HepG2 (cell line): Measurements from ENCODE around the gene ANO9. TPM values are rescaled to one million over a fixed set of nuclear protein-coding genes. Genes with fewer than 3 reads are reported as not detected.
A peak's percentile ranks its signal among the peaks of the same experiment; 100 is the strongest.

ENCODE experiments used
- ATAC-seq: fragments of 200-7000 bp; cut with Tn5 transposase; 3 replicates; pipeline ENCODE4 v1.9.1; 2020; ENCODE audit warnings: mild to moderate bottlenecking, moderate library complexity
- BruUV-seq: library from RNA; stranded (reverse); fragments of 400-500 nt; replicated peaks from 2 replicates; lab custom pipeline; 2021; lab: Mats Ljungman, UMichigan
- CTCF ChIA-PET: fragments of 300-600 bp; formaldehyde crosslinking; extraction: SDS; loops from one replicate; lab custom pipeline; 2021; ENCODE audit warnings: low total read pairs, inconsistent platforms, low intra/inter-chr PET ratio; lab: Yijun Ruan, JAX
- POLR2A ChIA-PET: fragments of 350-600 bp; sonication (Branson Sonifier 250); formaldehyde crosslinking; loops from one replicate; lab custom pipeline; 2020; ENCODE audit warnings: antibody characterized with exemption, inconsistent platforms; lab: Yijun Ruan, JAX
- DNase-seq: peaks from one replicate; pipeline ENCODE4 v3.0.0-alpha.2; 2015; ENCODE audit warnings: low spot score
- FAIRE-seq: peaks from 3 replicates; lab custom pipeline; 2011; peaks lifted over from hg19 to GRCh38; lab: Jason Lieb, UNC
- H2AFZ ChIP-seq: one replicate; pipeline ENCODE4 v1.6.1; 2011; ENCODE audit warnings: low read length, inconsistent platforms
- H3K27ac ChIP-seq: fragments of 300-600 bp; 3 replicates; pipeline ENCODE4 v1.8.0; 2011; ENCODE audit warnings: mixed run types, mild to moderate bottlenecking, mixed read lengths, low read length, inconsistent platforms; ENCODE audit not compliant: insufficient read depth; ENCODE audit errors: extremely low read length
- H3K27me3 ChIP-seq, 2 experiments: fragments of 200-600 bp in 1 of 2; 2 replicates in 1 of 2; 3 replicates in 1 of 2; pipeline versions ENCODE4 v1.6.0 to v1.8.0; 2011; ENCODE audit warnings: low read length in 2 of 2, mild to moderate bottlenecking in 2 of 2, moderate library complexity in 2 of 2, inconsistent platforms in 1 of 2; ENCODE audit not compliant: insufficient read depth in 2 of 2, control insufficient read depth in 1 of 2
- H3K36me3 ChIP-seq, 2 experiments: fragments of 200-600 bp in 1 of 2; replicated peaks in 1 of 2; 2 replicates in 1 of 2; 3 replicates in 1 of 2; pipeline versions ENCODE4 v1.5.1 to v1.8.0; 2011; ENCODE audit warnings: low read length in 2 of 2, inconsistent platforms in 1 of 2; ENCODE audit not compliant: insufficient read depth in 2 of 2, control insufficient read depth in 1 of 2
- H3K4me1 ChIP-seq: 2 replicates; pipeline ENCODE4 v1.5.1; 2012; ENCODE audit warnings: low read length, inconsistent platforms; ENCODE audit not compliant: insufficient read depth
- H3K4me2 ChIP-seq: 2 replicates; pipeline ENCODE4 v1.6.0; 2011; ENCODE audit warnings: low read depth, low read length, inconsistent platforms
- H3K4me3 ChIP-seq, 3 experiments: fragments of 200-600 bp in 1 of 3; sonication (generic), shearing (Covaris generic) in 1 of 3; replicated peaks in 1 of 3; 2 replicates each; pipeline ENCODE4 v1.5.1; 2011 to 2016; ENCODE audit warnings: low read length in 3 of 3, inconsistent platforms in 2 of 3, low read depth in 2 of 3, mild to moderate bottlenecking in 2 of 3, control low read depth in 1 of 3, mixed read lengths in 1 of 3; ENCODE audit not compliant: insufficient read depth in 1 of 3
- H3K79me2 ChIP-seq: one replicate; pipeline ENCODE4 v1.6.1; 2011; ENCODE audit warnings: low read length, inconsistent platforms; ENCODE audit not compliant: insufficient read depth
- H3K9ac ChIP-seq: 2 replicates; pipeline ENCODE4 v1.6.0; 2011; ENCODE audit warnings: mild to moderate bottlenecking, low read depth, low read length, inconsistent platforms; ENCODE audit not compliant: insufficient read depth
- H3K9me3 ChIP-seq: 2 replicates; pipeline ENCODE4 v1.5.1; 2012; ENCODE audit warnings: mild to moderate bottlenecking, low read length
- H4K20me1 ChIP-seq: 2 replicates; pipeline ENCODE4 v1.6.0; 2011; ENCODE audit warnings: inconsistent platforms, mild to moderate bottlenecking, low read length, moderate library complexity; ENCODE audit not compliant: insufficient read depth
- ARNTL ChIP-seq: sonication (generic); formaldehyde crosslinking; IDR thresholded peaks from 2 replicates; pipeline ENCODE4 v1.4.0; 2020; ENCODE audit warnings: mild to moderate bottlenecking, missing genetic modification reagents
- BORCS8-MEF2B ChIP-seq: sonication (generic); formaldehyde crosslinking; IDR thresholded peaks from 2 replicates; pipeline ENCODE4 v1.8.0; 2022; ENCODE audit warnings: mild to moderate bottlenecking, missing genetic modification reagents
- ELF1 ChIP-seq: sonication (generic); formaldehyde crosslinking; IDR thresholded peaks from 2 replicates; pipeline ENCODE4 v1.4.0; 2020; ENCODE audit warnings: missing genetic modification reagents
- JARID2 ChIP-seq: sonication (generic); formaldehyde crosslinking; IDR thresholded peaks from 2 replicates; pipeline ENCODE4 v1.8.1; 2023; ENCODE audit warnings: missing genetic modification reagents, inconsistent platforms; ENCODE audit not compliant: insufficient replicate concordance
- RBFOX2 ChIP-seq: fragments of 200-400 bp; formaldehyde crosslinking; IDR thresholded peaks from 2 replicates; pipeline ENCODE4 v1.6.1; 2017; ENCODE audit warnings: low read depth, mild to moderate bottlenecking, low read length
- RXRA ChIP-seq: sonication (generic); formaldehyde crosslinking; IDR thresholded peaks from 2 replicates; pipeline ENCODE4 v1.5.1; 2020; ENCODE audit warnings: missing genetic modification reagents
- SMAD3 ChIP-seq: sonication (generic); formaldehyde crosslinking; IDR thresholded peaks from 2 replicates; pipeline ENCODE4 v1.4.0; 2020; ENCODE audit warnings: missing genetic modification reagents
- ZEB1 ChIP-seq: IDR thresholded peaks from 2 replicates; pipeline ENCODE4 v1.6.1; 2012; ENCODE audit warnings: mild to moderate bottlenecking, low read depth, inconsistent platforms; ENCODE audit not compliant: insufficient replicate concordance
- ZFX ChIP-seq: sonication (generic); formaldehyde crosslinking; IDR thresholded peaks from 2 replicates; pipeline ENCODE4 v1.4.0; 2020; ENCODE audit warnings: mild to moderate bottlenecking, low read depth, missing genetic modification reagents, moderate library complexity
- ZMYM3 ChIP-seq: sonication (generic); formaldehyde crosslinking; IDR thresholded peaks from 2 replicates; pipeline ENCODE4 v1.5.1; 2020; ENCODE audit warnings: mild to moderate bottlenecking, missing genetic modification reagents
- ZNF292 ChIP-seq: sonication (generic); formaldehyde crosslinking; IDR thresholded peaks from 2 replicates; pipeline ENCODE4 v1.8.1; 2022; ENCODE audit warnings: mild to moderate bottlenecking, low read depth, missing genetic modification reagents, borderline replicate concordance
- ZNF329 ChIP-seq: sonication (generic); formaldehyde crosslinking; IDR thresholded peaks from 2 replicates; pipeline ENCODE4 v1.9.0; 2021; ENCODE audit warnings: low read depth, mild to moderate bottlenecking, missing genetic modification reagents
- ZNF34 ChIP-seq: sonication (generic); formaldehyde crosslinking; IDR thresholded peaks from 2 replicates; pipeline ENCODE4 v1.4.0; 2020; ENCODE audit warnings: mild to moderate bottlenecking, missing genetic modification reagents, borderline replicate concordance
- ZNF792 ChIP-seq: IDR thresholded peaks from 2 replicates; pipeline ENCODE4 v1.6.1; 2016
- ZNF816 ChIP-seq: sonication (generic); formaldehyde crosslinking; IDR thresholded peaks from 2 replicates; pipeline ENCODE4 v1.8.0; 2022; ENCODE audit warnings: missing genetic modification reagents, mild to moderate bottlenecking, borderline replicate concordance
- WGBS: methylation state at CpG from one replicate; pipeline ENCODE4 v1.1.6; 2017; ENCODE audit warnings: low lambda C conversion rate; 5-methylcytosine and 5-hydroxymethylcytosine counted together
- in situ Hi-C: cut with HindIII; loops from 2 replicates; pipeline ENCODE4 v1.10.0; 2017; ENCODE audit warnings: low pct_unique_long_range_greater_than_20kb; ENCODE audit not compliant: extremely low pct_ligation_motif_present
- intact Hi-C: fragments of 100-400 bp; cut with micrococcal nuclease; formaldehyde crosslinking; loops from one replicate; pipeline ENCODE4 v1.10.0; 2022; ENCODE audit not compliant: unreplicated experiment
- polyA plus RNA-seq, 8 experiments: library from polyadenylated mRNA; depleted of rRNA in 3 of 8; stranded (reverse) in 7 of 8; unstranded in 1 of 8; fragments of >200 nt; fragmentation: Illumina TruSeq in 4 of 8; extraction: Trizol in 4 of 8; gene quantifications; 2 replicates each; pipeline versions ENCODE4 v1.2.1 to v1.2.3, GENCODE V29; 2011 to 2016; ENCODE audit warnings: low read depth in 4 of 8, missing spikeins in 1 of 8, mixed read lengths in 1 of 8; ENCODE audit not compliant: insufficient read depth in 1 of 8
- total RNA-seq, 5 experiments: library from RNA; depleted of rRNA; stranded (reverse); fragments of >200 nt; fragmentation: Illumina TruSeq; extraction: Trizol; gene quantifications; 2 replicates each; pipeline ENCODE4 v1.2.3, GENCODE V29; 2016; ENCODE audit warnings: low read depth in 1 of 5
- TF ChIP-seq, protein P1 (sequence below): sonication (generic); formaldehyde crosslinking; IDR thresholded peaks from 2 replicates; pipeline ENCODE4 v1.4.0; 2020; ENCODE audit warnings: missing genetic modification reagents
- TF ChIP-seq, protein P2 (sequence below): sonication (generic); formaldehyde crosslinking; IDR thresholded peaks from 2 replicates; pipeline ENCODE4 v1.5.0; 2020; ENCODE audit warnings: mild to moderate bottlenecking, missing genetic modification reagents

ANO9 gene
- total and polyA plus RNA-seq, 2 of the 13 experiments (the other 11 are each of a cell fraction or from before 2014, with no cell fraction given), result 8.9 to 14.3 TPM

- Histone ChIP-seq H3K9ac (peak overlapping the region; percentile 61), H3K36me3 (no peaks in the 10 kb centered on the region), H3K27ac (peak overlapping the region; percentile 69), H3K4me2 (peak overlapping the region; percentile 87), H2AFZ (no peak overlapping the region), H3K4me3 (peak overlapping the region; percentile 38 to 69 (median 40); a peak in 5 of 6 replicates), H3K4me1 (peaks cover 72% of the 10 kb centered on the region), H4K20me1 (no peaks in the 10 kb centered on the region), H3K27me3 (no peaks in the 10 kb centered on the region; a peak in 1 of 5 replicates), H3K79me2 (peaks cover 3% of the 10 kb centered on the region), H3K9me3 (no peaks in the 10 kb centered on the region)
- ChIA-PET POLR2A (interaction anchor here (0.5 to 3.9 kb wide), 17 partner anchors 24 to 363 kb away, joined by 3 to 31 read pairs (median 4); partner anchors contain the start of genes BET1L, HRAS, PKP3 and RIC8A), CTCF (no interaction called here)
- DNase-seq (peak; percentile 45), ATAC-seq (peak; percentile 57), FAIRE-seq (no peak)
- in situ Hi-C loops (no loop called here), intact Hi-C loops (loop anchor here (5.0 kb wide), 1 partner anchor 39 kb away; no protein-coding TSS in a partner anchor)
- 5% methylated on average over 12 of the region's 20 CpGs for WGBS
- BruUV-seq, result TSS peak; percentile 63
- TF ChIP-seq ELF1 (peak; percentile 76), ZNF34 (CRISPR knock-in tag) (no peak), ZMYM3 (CRISPR knock-in tag) (peak; percentile 25; the same call in 1 of the 2 replicates), ARNTL (CRISPR knock-in tag) (peak; percentile 45; the same call in 1 of the 2 replicates), JARID2 (no peak), ZNF792 (CRISPR knock-in tag) (0 out of 2 replicates have a peak, but pooled peaks have one; percentile 8), ZNF292 (CRISPR knock-in tag) (peak; percentile 67; the same call in 1 of the 2 replicates), RBFOX2 (peak; percentile 33; the same call in 1 of the 2 replicates), RXRA (CRISPR knock-in tag) (peak; percentile 43; the same call in 1 of the 2 replicates), ZNF329 (CRISPR knock-in tag) (no peak), BORCS8-MEF2B (CRISPR knock-in tag) (no peak; the same call in 1 of the 2 replicates), SMAD3 (0 out of 2 replicates have a peak, but pooled peaks have one; percentile 7), ZFX (peak; percentile 56), ZNF816 (CRISPR knock-in tag) (no peak), ZEB1 (peak; percentile 96)
- TF ChIP-seq, protein P1, sequence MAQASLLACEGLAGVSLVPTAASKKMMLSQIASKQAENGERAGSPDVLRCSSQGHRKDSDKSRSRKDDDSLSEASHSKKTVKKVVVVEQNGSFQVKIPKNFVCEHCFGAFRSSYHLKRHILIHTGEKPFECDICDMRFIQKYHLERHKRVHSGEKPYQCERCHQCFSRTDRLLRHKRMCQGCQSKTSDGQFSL (CRISPR knock-in tag), result no peak
- TF ChIP-seq, protein P2, sequence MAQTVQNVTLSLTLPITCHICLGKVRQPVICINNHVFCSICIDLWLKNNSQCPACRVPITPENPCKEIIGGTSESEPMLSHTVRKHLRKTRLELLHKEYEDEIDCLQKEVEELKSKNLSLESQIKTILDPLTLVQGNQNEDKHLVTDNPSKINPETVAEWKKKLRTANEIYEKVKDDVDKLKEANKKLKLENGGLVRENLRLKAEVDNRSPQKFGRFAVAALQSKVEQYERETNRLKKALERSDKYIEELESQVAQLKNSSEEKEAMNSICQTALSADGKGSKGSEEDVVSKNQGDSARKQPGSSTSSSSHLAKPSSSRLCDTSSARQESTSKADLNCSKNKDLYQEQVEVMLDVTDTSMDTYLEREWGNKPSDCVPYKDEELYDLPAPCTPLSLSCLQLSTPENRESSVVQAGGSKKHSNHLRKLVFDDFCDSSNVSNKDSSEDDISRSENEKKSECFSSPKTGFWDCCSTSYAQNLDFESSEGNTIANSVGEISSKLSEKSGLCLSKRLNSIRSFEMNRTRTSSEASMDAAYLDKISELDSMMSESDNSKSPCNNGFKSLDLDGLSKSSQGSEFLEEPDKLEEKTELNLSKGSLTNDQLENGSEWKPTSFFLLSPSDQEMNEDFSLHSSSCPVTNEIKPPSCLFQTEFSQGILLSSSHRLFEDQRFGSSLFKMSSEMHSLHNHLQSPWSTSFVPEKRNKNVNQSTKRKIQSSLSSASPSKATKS (CRISPR knock-in tag), result no peak
Observed at GRCh38 chr11:445765-446588, 4.2 kb upstream of the ANO9 start.
